NT2/D1 (cell line): ENCODE data around the gene CNN1.

Source experiments
- SUZ12 ChIP-seq: IDR thresholded peaks from 2 replicates; pipeline ENCODE4 v1.6.1; 2011; ENCODE audit not compliant: insufficient read length, insufficient read depth; ENCODE audit errors: extremely low read depth
- YY1 ChIP-seq: IDR thresholded peaks from 2 replicates; pipeline ENCODE4 v1.6.1; 2011; ENCODE audit not compliant: insufficient read length, insufficient read depth
- ZNF274 ChIP-seq: IDR thresholded peaks from 2 replicates; pipeline ENCODE4 v1.6.1; 2011; ENCODE audit warnings: mild to moderate bottlenecking, low read depth, low read length

DNA sequence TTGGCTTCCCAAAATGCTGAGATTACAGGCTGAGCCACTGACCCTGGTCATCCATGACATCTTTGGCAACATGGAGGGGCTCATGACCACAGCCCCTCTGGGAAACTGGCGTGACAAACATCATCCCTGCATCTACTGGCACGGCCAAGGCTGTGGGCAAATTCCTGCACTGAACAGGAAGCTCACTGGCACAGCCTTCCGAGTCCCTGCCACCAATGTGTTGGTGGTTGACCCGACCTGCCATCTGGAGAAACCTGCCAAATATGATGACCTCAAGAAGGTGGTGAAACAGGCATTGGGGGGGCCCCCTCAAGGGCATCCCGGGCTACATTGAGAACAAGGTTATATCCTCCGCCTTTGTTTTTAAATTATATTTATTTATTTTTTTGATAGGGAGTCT lies 47.7 kb downstream of the CNN1 start:
- TF ChIP-seq ZNF274: no peak
- TF ChIP-seq SUZ12: no peak
- no peak for TF ChIP-seq YY1
